PFSK-1 (cell line): ENCODE data around the gene MUCL1.

Source experiments
- FOXP2 ChIP-seq: optimal IDR thresholded peaks from 2 replicates; pipeline ENCODE3; 2011; ENCODE audit warnings: borderline replicate concordance, control low read depth, inconsistent platforms; ENCODE audit not compliant: insufficient read depth; ENCODE audit errors: extremely low read length, extremely low read depth
- POLR2AphosphoS5 ChIP-seq: IDR thresholded peaks from 2 replicates; pipeline ENCODE4 v1.6.1; 2012; ENCODE audit warnings: low read depth, mild to moderate bottlenecking, control low read depth, low read length, moderate library complexity
- REST ChIP-seq, 2 experiments: IDR thresholded peaks; 2 replicates each; pipeline versions ENCODE4 v1.6.1 to v1.8.0; 2011 to 2012; ENCODE audit warnings: low read depth in 2 of 2, low read length in 2 of 2, control low read depth in 1 of 2, inconsistent platforms in 1 of 2, mild to moderate bottlenecking in 1 of 2, moderate library complexity in 1 of 2; ENCODE audit not compliant: insufficient read depth in 1 of 2
- SIN3A ChIP-seq: IDR thresholded peaks from 2 replicates; pipeline ENCODE4 v1.6.1; 2012; ENCODE audit warnings: mild to moderate bottlenecking, low read length, moderate library complexity, borderline replicate concordance; ENCODE audit not compliant: insufficient read depth
- TAF1 ChIP-seq: IDR thresholded peaks from 2 replicates; pipeline ENCODE4 v1.6.1; 2012; ENCODE audit warnings: low read length, control low read depth, borderline replicate concordance; ENCODE audit not compliant: insufficient read depth

- TF ChIP-seq POLR2AphosphoS5 (no peak), SIN3A (no peak), REST (IDR thresholded peaks at IDR 0.05; ENCODE audit: insufficient read depth in 1 of 2, low read depth in 2 of 2, low read length in 2 of 2) (no peak), TAF1 (no peak), FOXP2 (no peak)
Measured at GRCh38 chr12:54863948-54864618, 9.8 kb downstream of the MUCL1 start.
